ENCODE data around the gene MRPL50. TPM values are rescaled to one million over a fixed set of nuclear protein-coding genes. Genes with fewer than 3 reads are reported as not detected.
A peak's percentile ranks its signal among the peaks of the same experiment; 100 is the strongest.

The MRPL50 gene
- total RNA-seq, 1 experiment from 2014 or later = 14.0 TPM

- H3K4me3 Mint-ChIP-seq (ENCODE audit: low read depth, unreplicated experiment) = peak overlapping the region; percentile 93
- BruUV-seq (replicated peaks) = no TSS peak
- H3K36me3 Mint-ChIP-seq (ENCODE audit: insufficient read depth, unreplicated experiment) = peaks cover 74% of the 10 kb centered on the region
- H3K27me3 Mint-ChIP-seq (ENCODE audit: unreplicated experiment) = no peaks in the 10 kb centered on the region
- intact Hi-C loops (cut with micrococcal nuclease; ENCODE audit: unreplicated experiment) = no loop called here
- no peak for TF ChIP-seq CTCF (IDR thresholded peaks at IDR 0.05; ENCODE audit: unreplicated experiment)
- H3K27ac Mint-ChIP-seq (ENCODE audit: unreplicated experiment) = peak overlapping the region; percentile 82
- CTCF ChIA-PET = interaction anchor here (2.1 kb wide), 1 partner anchor 49 kb away, joined by 21 read pairs; no protein-coding TSS in a partner anchor
- DNase-seq = no peak
- H3K9me3 Mint-ChIP-seq (ENCODE audit: low read depth, unreplicated experiment) = peaks cover 22% of the 10 kb centered on the region
- H3K4me1 Mint-ChIP-seq (ENCODE audit: low read depth, unreplicated experiment) = peaks cover 29% of the 10 kb centered on the region
Observed at GRCh38 chr9:101400120-101400519, 1.7 kb upstream of the MRPL50 start.

DNA sequence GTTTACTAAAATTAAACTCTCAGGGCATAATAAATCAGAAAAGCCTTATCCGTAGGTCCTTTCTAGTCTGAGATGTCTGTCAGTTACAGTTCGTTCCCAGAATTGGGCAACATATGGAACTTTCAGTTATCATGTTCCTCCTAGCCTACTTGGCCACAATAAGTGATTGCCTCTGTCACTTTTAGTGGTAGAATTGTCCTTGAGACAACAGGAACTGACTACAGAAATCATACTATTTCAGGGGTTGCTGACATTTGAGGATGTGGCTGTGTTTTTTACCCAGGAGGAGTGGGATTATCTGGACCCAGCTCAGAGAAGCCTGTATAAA is 1.2 kb upstream of the MRPL50 start:
- Mint-ChIP-seq H3K9me3 (ENCODE audit: low read depth, unreplicated experiment) (peaks cover 21% of the 10 kb centered on the region), H3K27me3 (ENCODE audit: unreplicated experiment) (no peaks in the 10 kb centered on the region), H3K36me3 (ENCODE audit: insufficient read depth, unreplicated experiment) (peaks cover 74% of the 10 kb centered on the region), H3K4me3 (ENCODE audit: low read depth, unreplicated experiment) (peak overlapping the region; percentile 93), H3K4me1 (ENCODE audit: low read depth, unreplicated experiment) (peaks cover 30% of the 10 kb centered on the region), H3K27ac (ENCODE audit: unreplicated experiment) (peak overlapping the region; percentile 92)
- DNase-seq = no peak
- TF ChIP-seq CTCF (IDR thresholded peaks at IDR 0.05; ENCODE audit: unreplicated experiment) = no peak
- no TSS peak for BruUV-seq (replicated peaks)
- CTCF ChIA-PET = interaction anchor here (1.3 to 2.1 kb wide), 2 partner anchors 49 to 74 kb away, joined by 3 to 21 read pairs; no protein-coding TSS in a partner anchor
- intact Hi-C loops (cut with micrococcal nuclease; ENCODE audit: unreplicated experiment) = loop anchor here (2.0 kb wide), 2 partner anchors 35 to 49 kb away; partner anchors contain the start of gene ALDOB

GRCh38 chr9:101398930-101399642 is 668 bp upstream of the MRPL50 start:
- Mint-ChIP-seq H3K27ac (ENCODE audit: unreplicated experiment) (peak overlapping the region; percentile 92), H3K4me1 (ENCODE audit: low read depth, unreplicated experiment) (peaks cover 30% of the 10 kb centered on the region), H3K36me3 (ENCODE audit: insufficient read depth, unreplicated experiment) (peaks cover 75% of the 10 kb centered on the region), H3K4me3 (ENCODE audit: low read depth, unreplicated experiment) (peak overlapping the region; percentile 93), H3K27me3 (ENCODE audit: unreplicated experiment) (no peaks in the 10 kb centered on the region), H3K9me3 (ENCODE audit: low read depth, unreplicated experiment) (peaks cover 21% of the 10 kb centered on the region)
- no TSS peak for BruUV-seq (replicated peaks)
- intact Hi-C loops (cut with micrococcal nuclease; ENCODE audit: unreplicated experiment) = loop anchor here (2.0 kb wide), 2 partner anchors 36 to 50 kb away; partner anchors contain the start of gene ALDOB
- TF ChIP-seq CTCF (IDR thresholded peaks at IDR 0.05; ENCODE audit: unreplicated experiment) = no peak
- DNase-seq = no peak
- CTCF ChIA-PET = interaction anchor here (0.6 to 2.1 kb wide), 6 partner anchors 10 to 280 kb away, joined by 3 to 21 read pairs (median 3); no protein-coding TSS in a partner anchor

GRCh38 chr9:101397746-101398067 is 711 bp downstream of the MRPL50 start:
- no peak for TF ChIP-seq CTCF (IDR thresholded peaks at IDR 0.05; ENCODE audit: unreplicated experiment)
- Mint-ChIP-seq H3K36me3 (ENCODE audit: insufficient read depth, unreplicated experiment) (peaks cover 62% of the 10 kb centered on the region), H3K4me1 (ENCODE audit: low read depth, unreplicated experiment) (peaks cover 33% of the 10 kb centered on the region)

More at GRCh38 chr9:101397746-101398067, 711 bp downstream of the MRPL50 start:
- no peak for DNase-seq
- Mint-ChIP-seq H3K4me3 (ENCODE audit: low read depth, unreplicated experiment) (peak overlapping the region; percentile 93), H3K27ac (ENCODE audit: unreplicated experiment) (peak overlapping the region; percentile 92), H3K9me3 (ENCODE audit: low read depth, unreplicated experiment) (peaks cover 12% of the 10 kb centered on the region), H3K27me3 (ENCODE audit: unreplicated experiment) (no peaks in the 10 kb centered on the region)
- intact Hi-C loops (cut with micrococcal nuclease; ENCODE audit: unreplicated experiment) = loop anchor here (2.0 kb wide), 2 partner anchors 37 to 51 kb away; partner anchors contain the start of gene ALDOB
- no TSS peak for BruUV-seq (replicated peaks)
- CTCF ChIA-PET = no interaction called here
